Measurements from ENCODE around the gene TADA2B. TPM values are rescaled to one million over a fixed set of nuclear protein-coding genes. Genes with fewer than 3 reads are reported as not detected.
"Not testable (repeated sequence)": the region's sequence is repeated elsewhere in the genome, so short reads cannot be mapped to it uniquely, and the experiment has no call there.

Gene TADA2B
- total RNA-seq, 1 experiment from 2014 or later = 12.6 TPM

GRCh38 chr4:7079483-7079882 lies 36.3 kb downstream of the TADA2B start:
- DNase-seq (ENCODE audit: low spot score) = not testable (repeated sequence)

- DNase-seq (ENCODE audit: low spot score) = not testable (repeated sequence)
Measured at GRCh38 chr4:7079909-7080308, 36.7 kb downstream of the TADA2B start.

- no peak for DNase-seq (ENCODE audit: low spot score)
Measured at GRCh38 chr4:7083597-7084563, 40.7 kb downstream of the TADA2B start.

- DNase-seq (ENCODE audit: low spot score) = not testable (repeated sequence)
Measured at GRCh38 chr4:7084564-7084961, 41.4 kb downstream of the TADA2B start.

DNA sequence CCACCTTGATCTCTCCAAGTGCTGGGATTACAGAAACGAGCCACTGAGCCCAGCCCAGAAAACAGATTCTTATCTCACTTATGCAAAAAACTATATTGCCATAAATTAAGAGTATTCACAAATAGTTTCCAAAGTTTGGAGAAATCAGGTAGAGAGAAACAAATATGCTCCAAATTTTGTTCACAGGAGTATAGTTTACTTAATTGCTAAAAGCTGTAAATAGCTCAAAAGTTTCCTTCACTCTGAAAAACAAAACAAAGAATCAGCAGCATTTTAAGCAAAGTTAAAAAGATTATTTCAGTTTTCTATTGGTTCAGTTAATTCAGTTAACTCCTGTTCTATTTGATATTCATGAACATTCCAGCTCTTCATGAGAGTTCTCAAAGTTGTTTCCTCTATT lies 43.2 kb downstream of the TADA2B start:
- DNase-seq (ENCODE audit: low spot score) = no peak

- DNase-seq (ENCODE audit: low spot score) = no peak
Measured at GRCh38 chr4:7087036-7087435, 43.9 kb downstream of the TADA2B start.

GRCh38 chr4:7089213-7089986 lies 46.2 kb downstream of the TADA2B start:
- no peak for DNase-seq (ENCODE audit: low spot score)

DNA sequence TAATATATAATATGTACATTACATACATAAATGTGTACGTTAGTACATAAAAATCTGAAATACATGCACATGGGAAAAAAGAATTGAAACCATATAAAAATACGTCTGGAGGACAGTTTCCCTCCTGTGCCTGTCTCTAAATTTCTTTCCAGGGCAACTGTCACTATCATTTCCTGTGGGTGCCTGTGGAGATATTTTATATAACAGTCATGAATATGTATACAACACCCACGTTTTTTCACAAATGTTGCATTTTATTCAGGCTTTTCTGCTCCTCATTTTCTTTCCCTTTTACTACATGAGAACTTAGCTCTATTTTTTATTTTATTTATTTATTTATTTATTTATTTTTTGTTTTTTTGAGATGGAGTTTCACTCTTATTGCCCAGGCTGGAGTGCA lies 48.9 kb downstream of the TADA2B start:
- no peak for DNase-seq (ENCODE audit: low spot score)

DNA sequence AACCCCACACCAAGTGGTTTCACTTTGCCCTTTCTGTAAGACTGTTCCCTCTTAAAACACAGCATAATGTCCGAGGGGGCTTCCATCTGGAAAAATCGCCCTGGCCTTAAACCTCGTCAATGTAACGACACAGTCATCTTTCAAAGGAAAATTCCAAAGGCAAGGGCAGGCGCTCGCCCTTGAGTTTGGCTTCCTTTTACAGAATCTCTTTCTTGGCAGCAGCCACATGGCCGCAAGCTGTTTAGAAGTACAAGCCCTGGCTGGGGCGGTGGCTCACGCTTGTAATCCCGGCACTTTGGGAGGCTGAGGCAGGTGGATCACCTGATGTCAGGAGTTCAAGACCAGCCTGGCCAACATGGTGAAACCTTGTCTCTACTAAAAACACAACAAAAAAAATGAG lies 51.7 kb downstream of the TADA2B start:
- DNase-seq (ENCODE audit: low spot score) = no peak

DNA sequence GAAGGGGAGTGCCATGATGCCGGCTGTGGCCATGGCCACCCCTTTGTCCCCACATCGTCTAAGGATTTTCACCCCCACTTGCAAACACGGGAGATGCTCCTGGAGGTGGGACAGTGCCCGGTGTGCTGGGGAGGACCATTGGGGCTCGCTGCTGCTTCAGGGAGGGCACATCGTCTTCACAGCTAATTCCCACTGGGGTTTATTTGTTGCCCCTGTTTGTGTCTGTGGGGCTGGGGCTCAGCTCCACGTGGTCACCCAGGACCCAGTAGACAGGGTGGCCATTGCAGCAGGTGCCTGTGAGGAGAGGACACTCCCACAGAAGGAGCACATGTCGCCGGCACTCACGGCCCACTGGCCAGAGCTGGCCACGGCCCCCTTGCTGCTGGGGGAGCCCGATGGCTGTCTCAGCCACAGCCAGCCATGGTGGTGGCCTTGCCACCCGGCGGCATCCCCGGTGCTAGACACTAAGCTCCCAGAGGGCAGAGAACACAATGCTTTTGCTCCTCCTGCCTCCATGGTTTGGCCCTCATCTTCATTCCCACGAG lies 52.5 kb downstream of the TADA2B start:
- DNase-seq (ENCODE audit: low spot score) = no peak

- DNase-seq (ENCODE audit: low spot score) = no peak
Measured at GRCh38 chr4:7096236-7096635, 53.1 kb downstream of the TADA2B start.

- DNase-seq (ENCODE audit: low spot score) = peak; percentile 52
Measured at GRCh38 chr4:7101692-7102515, 58.7 kb downstream of the TADA2B start.

GRCh38 chr4:7102516-7102909 lies 59.3 kb downstream of the TADA2B start:
- not testable (repeated sequence) for DNase-seq (ENCODE audit: low spot score)

GRCh38 chr4:7103031-7103606 lies 59.9 kb downstream of the TADA2B start:
- peak; percentile 82 for DNase-seq (ENCODE audit: low spot score)

- no peak for DNase-seq (ENCODE audit: low spot score)
Measured at GRCh38 chr4:7103607-7104365, 60.6 kb downstream of the TADA2B start.

DNA sequence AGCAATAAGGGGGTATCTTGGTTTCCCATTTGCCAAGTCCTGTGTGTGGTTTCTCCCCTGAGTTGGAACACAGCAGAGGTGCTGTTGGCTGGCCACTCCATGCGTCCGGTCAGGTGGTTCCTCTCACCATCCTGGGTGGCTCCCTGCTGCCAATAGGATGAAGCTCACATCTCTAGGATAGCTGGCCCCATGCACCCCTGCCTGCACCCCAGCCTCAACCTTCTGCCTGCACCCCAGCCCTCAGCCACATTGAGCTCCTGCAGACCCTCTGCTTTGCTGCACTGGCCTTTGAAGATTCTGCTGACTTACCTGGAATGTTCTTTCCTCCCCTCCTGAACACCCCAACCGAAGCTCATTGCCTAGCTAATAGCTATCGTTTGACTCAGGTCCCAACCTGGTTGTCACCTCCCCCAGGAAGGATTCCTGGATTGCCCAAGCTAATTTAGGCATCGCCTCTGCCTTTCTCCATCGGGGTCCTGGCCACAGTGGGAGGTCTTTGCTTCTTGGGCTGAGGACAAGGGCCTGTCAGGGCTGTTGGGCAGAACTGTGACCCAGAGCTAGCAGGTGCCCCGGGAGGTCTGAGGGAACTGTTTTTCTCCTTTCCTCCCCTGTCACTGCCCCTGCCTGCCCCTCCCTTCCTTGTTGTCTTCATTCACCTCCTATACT lies 61.3 kb downstream of the TADA2B start:
- DNase-seq (ENCODE audit: low spot score) = no peak

DNA sequence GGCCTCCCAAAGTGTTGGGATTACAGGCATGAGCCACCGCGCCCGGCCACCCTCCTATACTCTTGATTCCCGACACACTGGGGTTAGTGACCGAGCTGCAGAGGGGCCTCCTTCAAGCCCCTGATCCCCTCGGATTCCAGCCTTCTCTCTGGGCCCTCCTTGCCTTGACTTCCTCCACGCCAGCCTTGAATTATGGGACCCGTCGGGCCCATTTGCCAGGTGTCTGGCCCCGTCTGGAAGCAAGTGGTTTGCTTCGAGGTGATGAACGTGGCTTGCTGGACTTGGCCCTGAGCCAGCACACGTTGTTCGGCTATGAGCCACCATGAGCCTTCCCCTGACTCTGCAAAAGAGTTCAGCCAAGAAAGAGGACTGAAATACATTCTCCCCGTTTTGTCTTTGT lies 62.1 kb downstream of the TADA2B start:
- DNase-seq (ENCODE audit: low spot score) = no peak

GRCh38 chr4:7107166-7107905 lies 64.2 kb downstream of the TADA2B start:
- no peak for DNase-seq (ENCODE audit: low spot score)

Measured in A172 (cell line).